ENCODE data around the gene PHACTR1.

PHACTR1 gene

GRCh38 chr6:12957321-12958051 is 240.9 kb downstream of the PHACTR1 start:
- no peak for DNase-seq

GRCh38 chr6:12958052-12958706 is 241.6 kb downstream of the PHACTR1 start:
- DNase-seq: no peak

- no peak for DNase-seq
Observed at GRCh38 chr6:12961761-12962160, 245.2 kb downstream of the PHACTR1 start.

- DNase-seq: no peak
Observed at GRCh38 chr6:12962529-12962928, 246.0 kb downstream of the PHACTR1 start.

- DNase-seq: no peak
Observed at GRCh38 chr6:12962987-12963386, 246.4 kb downstream of the PHACTR1 start.

- DNase-seq: no peak
Observed at GRCh38 chr6:12963567-12963966, 247.0 kb downstream of the PHACTR1 start.

- no peak for DNase-seq
Observed at GRCh38 chr6:12967686-12968085, 251.1 kb downstream of the PHACTR1 start.

GRCh38 chr6:12968290-12968689 is 251.7 kb downstream of the PHACTR1 start:
- DNase-seq: no peak

- DNase-seq: no peak
Observed at GRCh38 chr6:12968839-12969558, 252.4 kb downstream of the PHACTR1 start.

GRCh38 chr6:12969966-12970365 is 253.4 kb downstream of the PHACTR1 start:
- DNase-seq: no peak

- DNase-seq: no peak
Observed at GRCh38 chr6:12973386-12973785, 256.8 kb downstream of the PHACTR1 start.

GRCh38 chr6:12974551-12974950 is 258.0 kb downstream of the PHACTR1 start:
- no peak for DNase-seq

GRCh38 chr6:12976366-12976765 is 259.8 kb downstream of the PHACTR1 start:
- no peak for DNase-seq

- no peak for DNase-seq
Observed at GRCh38 chr6:12977206-12977605, 260.6 kb downstream of the PHACTR1 start.

- DNase-seq: no peak
Observed at GRCh38 chr6:12977806-12978205, 261.2 kb downstream of the PHACTR1 start.

GRCh38 chr6:12980741-12981140 is 264.2 kb downstream of the PHACTR1 start:
- DNase-seq: no peak

- no peak for DNase-seq
Observed at GRCh38 chr6:12984776-12985175, 268.2 kb downstream of the PHACTR1 start.

- no peak for DNase-seq
Observed at GRCh38 chr6:12987783-12988182, 271.2 kb downstream of the PHACTR1 start.

GRCh38 chr6:12990162-12990561 is 273.6 kb downstream of the PHACTR1 start:
- no peak for DNase-seq

GRCh38 chr6:12991435-12991834 is 274.9 kb downstream of the PHACTR1 start:
- DNase-seq: no peak

- no peak for DNase-seq
Observed at GRCh38 chr6:12992770-12993169, 276.2 kb downstream of the PHACTR1 start.

GRCh38 chr6:12993283-12993898 is 276.8 kb downstream of the PHACTR1 start:
- no peak for DNase-seq

GRCh38 chr6:12995419-12995818 is 278.9 kb downstream of the PHACTR1 start:
- no peak for DNase-seq

- DNase-seq: no peak
Observed at GRCh38 chr6:13000537-13000936, 284.0 kb downstream of the PHACTR1 start.

All from NCI-H510A treated with DMSO at 0.1 percent for 48 hours (cell line).